ENCODE results near the gene FZD2.

The FZD2 gene

DNA sequence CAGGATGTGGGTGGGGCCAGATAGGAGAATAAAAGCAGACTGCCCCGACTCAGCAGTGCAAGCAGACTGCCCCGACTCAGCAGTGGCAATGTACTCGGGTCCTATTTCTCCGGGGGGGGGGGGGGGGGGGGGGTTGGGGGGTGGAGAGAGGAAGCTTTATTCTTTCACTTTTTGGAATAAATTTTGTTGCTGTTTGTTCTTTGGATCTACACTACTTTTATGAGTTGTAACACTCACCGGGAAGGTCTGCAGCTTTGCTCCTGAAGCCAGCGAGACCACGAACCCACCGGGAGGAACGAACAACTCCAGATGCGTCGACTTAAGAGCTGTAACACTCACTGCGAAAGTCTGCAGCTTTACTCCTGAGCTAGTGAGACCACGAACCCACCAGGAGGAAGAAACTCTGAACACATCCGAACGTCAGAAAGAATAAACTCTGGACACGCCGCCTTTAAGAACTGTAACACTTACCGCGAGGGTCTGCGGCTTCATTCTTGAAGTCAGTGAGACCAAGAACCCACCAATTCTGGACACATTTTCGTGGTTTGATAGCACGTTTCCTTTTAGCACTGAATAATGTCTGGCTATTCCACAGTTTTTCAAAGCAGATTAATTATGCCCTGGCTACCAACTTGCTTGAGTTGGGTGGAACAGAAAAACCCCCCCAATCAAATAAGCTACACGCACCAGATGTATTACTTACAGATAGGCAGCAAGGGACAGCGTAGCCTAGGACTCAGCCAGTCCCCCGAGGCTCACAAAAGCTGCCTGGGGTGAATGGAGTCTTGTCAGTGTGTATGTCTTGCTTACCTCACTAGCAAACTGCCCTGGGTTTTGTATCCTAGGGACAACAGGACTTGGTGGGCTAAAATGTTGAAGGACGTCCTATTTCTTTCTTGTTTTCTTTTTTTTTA lies 11.9 kb downstream of the FZD2 start:
- no peak for TF ChIP-seq EZH2 (IDR thresholded peaks at IDR 0.05; ENCODE audit: borderline replicate concordance, low read depth, low read length, severe bottlenecking)
- TF ChIP-seq CTCF (IDR thresholded peaks at IDR 0.05; ENCODE audit: borderline replicate concordance, extremely low read depth, low read length, poor library complexity, severe bottlenecking) = no peak
- peaks cover 7% of the 10 kb centered on the region for H3K9me3 ChIP-seq (ENCODE audit: insufficient read depth, low read length, severe bottlenecking)
- H3K4me2 ChIP-seq (ENCODE audit: insufficient read depth, low read length) = no peak overlapping the region
- no peak overlapping the region for H3K27ac ChIP-seq (ENCODE audit: low read length)
- H3K4me1 ChIP-seq (ENCODE audit: insufficient read depth, low read length) = no peaks in the 10 kb centered on the region
- no peaks in the 10 kb centered on the region for H3K79me2 ChIP-seq (ENCODE audit: insufficient read depth, low read length)
- no peak overlapping the region for H3K4me3 ChIP-seq (ENCODE audit: low read depth in 1 of 2, low read length in 2 of 2)
- no peak overlapping the region for H2AFZ ChIP-seq (ENCODE audit: low read depth, low read length)
- no peaks in the 10 kb centered on the region for H3K27me3 ChIP-seq (ENCODE audit: insufficient read depth, low read length, poor library complexity)
- H3K9ac ChIP-seq (ENCODE audit: low read depth, low read length) = no peak overlapping the region
- ATAC-seq (ENCODE audit: insufficient read depth, low read depth) (no peak; the same call in 2 of the 3 replicates), DNase-seq (peak; percentile 34)
- no peaks in the 10 kb centered on the region for H4K20me1 ChIP-seq (ENCODE audit: insufficient read depth, low read length)
- no peaks in the 10 kb centered on the region for H3K36me3 ChIP-seq (ENCODE audit: insufficient read depth, low read length)

DNA sequence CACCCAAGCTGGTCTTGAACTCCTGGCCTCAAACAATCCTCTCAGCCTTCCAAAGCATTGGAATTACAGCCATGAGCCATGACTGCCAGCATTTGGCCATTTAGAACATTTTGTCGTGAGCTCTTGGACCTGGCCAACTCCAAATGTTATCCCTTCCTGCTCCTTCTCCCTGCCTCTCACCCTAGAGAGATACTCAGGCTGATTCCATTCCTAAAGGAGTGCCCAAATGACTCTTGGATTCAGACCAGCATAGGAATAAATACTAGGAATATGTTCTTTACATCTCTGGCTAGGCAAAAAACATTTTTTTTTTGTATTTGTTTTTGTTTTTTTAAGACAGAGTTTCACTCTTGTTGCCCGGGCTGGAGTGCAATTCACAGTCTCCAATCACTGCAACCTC lies 15.5 kb downstream of the FZD2 start:
- H3K9me3 ChIP-seq (ENCODE audit: insufficient read depth, low read length, severe bottlenecking) = peaks cover 4% of the 10 kb centered on the region
- ATAC-seq (ENCODE audit: insufficient read depth, low read depth) = no peak
- H3K27ac ChIP-seq (ENCODE audit: low read length) = no peak overlapping the region
- H3K4me3 ChIP-seq (ENCODE audit: low read depth in 1 of 2, low read length in 2 of 2) = no peak overlapping the region
- no peaks in the 10 kb centered on the region for H3K36me3 ChIP-seq (ENCODE audit: insufficient read depth, low read length)
- H3K79me2 ChIP-seq (ENCODE audit: insufficient read depth, low read length) = no peaks in the 10 kb centered on the region
- no peak for TF ChIP-seq CTCF (IDR thresholded peaks at IDR 0.05; ENCODE audit: borderline replicate concordance, extremely low read depth, low read length, poor library complexity, severe bottlenecking)
- TF ChIP-seq EZH2 (IDR thresholded peaks at IDR 0.05; ENCODE audit: borderline replicate concordance, low read depth, low read length, severe bottlenecking) = no peak
- no peaks in the 10 kb centered on the region for H4K20me1 ChIP-seq (ENCODE audit: insufficient read depth, low read length)
- no peak for DNase-seq
- H2AFZ ChIP-seq (ENCODE audit: low read depth, low read length) = no peak overlapping the region
- no peak overlapping the region for H3K9ac ChIP-seq (ENCODE audit: low read depth, low read length)
- no peaks in the 10 kb centered on the region for H3K4me1 ChIP-seq (ENCODE audit: insufficient read depth, low read length)
- H3K27me3 ChIP-seq (ENCODE audit: insufficient read depth, low read length, poor library complexity) = no peaks in the 10 kb centered on the region
- no peak overlapping the region for H3K4me2 ChIP-seq (ENCODE audit: insufficient read depth, low read length)

DNA sequence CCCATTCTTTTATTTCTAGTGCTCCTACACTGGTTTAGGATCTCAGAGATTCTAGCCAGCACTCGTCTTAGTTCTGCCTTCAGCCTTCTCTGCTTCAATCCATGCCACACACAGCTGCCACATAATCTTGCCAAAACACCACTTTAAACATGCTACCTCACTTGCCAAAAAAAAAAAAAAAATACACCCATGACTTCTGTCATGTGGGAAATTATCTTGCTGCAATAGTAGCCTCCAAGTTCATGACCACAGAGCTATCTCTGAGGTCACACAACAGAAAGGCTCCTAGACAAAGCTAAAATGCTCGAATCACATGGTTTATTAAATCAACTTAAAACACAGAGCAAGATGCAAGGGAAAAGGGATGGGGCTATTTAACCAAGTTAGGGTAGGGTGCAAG lies 18.1 kb downstream of the FZD2 start:
- Histone ChIP-seq H3K4me3 (ENCODE audit: low read depth in 1 of 2, low read length in 2 of 2) (no peak overlapping the region), H3K9ac (ENCODE audit: low read depth, low read length) (no peak overlapping the region), H3K36me3 (ENCODE audit: insufficient read depth, low read length) (no peaks in the 10 kb centered on the region), H3K4me1 (ENCODE audit: insufficient read depth, low read length) (no peaks in the 10 kb centered on the region), H2AFZ (ENCODE audit: low read depth, low read length) (no peak overlapping the region), H4K20me1 (ENCODE audit: insufficient read depth, low read length) (no peaks in the 10 kb centered on the region), H3K27ac (ENCODE audit: low read length) (no peak overlapping the region), H3K79me2 (ENCODE audit: insufficient read depth, low read length) (no peaks in the 10 kb centered on the region), H3K9me3 (ENCODE audit: insufficient read depth, low read length, severe bottlenecking) (no peaks in the 10 kb centered on the region), H3K27me3 (ENCODE audit: insufficient read depth, low read length, poor library complexity) (no peaks in the 10 kb centered on the region), H3K4me2 (ENCODE audit: insufficient read depth, low read length) (no peak overlapping the region)
- TF ChIP-seq CTCF (IDR thresholded peaks at IDR 0.05; ENCODE audit: borderline replicate concordance, extremely low read depth, low read length, poor library complexity, severe bottlenecking) (no peak), EZH2 (IDR thresholded peaks at IDR 0.05; ENCODE audit: borderline replicate concordance, low read depth, low read length, severe bottlenecking) (no peak)
- ATAC-seq (ENCODE audit: insufficient read depth, low read depth) (no peak), DNase-seq (no peak)
